Stimulated activated CD4-positive, alpha-beta T cell treated with anti-CD3 and anti-CD28 coated beads, Interleukin-4, amount 100 ng/mL, for 24 hours (primary cell): ENCODE results near the gene TGFBR1.

ENCODE experiments used
- DNase-seq: peaks from one replicate; pipeline ENCODE4 v3.0.0-alpha.2; 2020

Gene TGFBR1

GRCh38 chr9:99104459-99105151 is at the start of gene TGFBR1:
TGFBR1 (plus strand) TSS chr9:99105113; CDS start chr9:99105206, 93 bp downstream.
- DNase-seq: peak; percentile 90

- DNase-seq: no peak
Measured at GRCh38 chr9:99055384-99055783, 49.5 kb upstream of the TGFBR1 start.

DNA sequence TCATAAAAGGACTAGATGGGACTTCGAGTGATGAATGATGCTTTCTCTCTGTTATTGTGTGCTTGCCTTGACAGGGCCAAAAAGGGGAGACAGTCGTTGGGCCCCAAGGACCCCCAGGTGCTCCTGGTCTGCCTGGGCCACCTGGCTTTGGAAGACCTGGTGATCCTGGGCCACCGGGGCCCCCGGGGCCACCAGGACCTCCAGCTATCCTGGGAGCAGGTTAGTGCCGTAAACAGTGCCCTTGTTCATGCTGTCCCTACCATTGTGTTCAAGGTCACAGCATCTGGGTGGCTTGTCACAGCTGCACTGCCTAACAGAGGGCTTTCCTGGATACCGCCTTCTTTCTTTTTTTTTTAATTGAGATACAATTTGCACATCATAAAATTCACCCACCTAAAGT is 48.7 kb upstream of the TGFBR1 start:
- DNase-seq: no peak

GRCh38 chr9:99056886-99057664 is 47.8 kb upstream of the TGFBR1 start:
- peak; percentile 41 for DNase-seq

- DNase-seq: peak; percentile 66
Measured at GRCh38 chr9:99057665-99058625, 47.0 kb upstream of the TGFBR1 start.

DNA sequence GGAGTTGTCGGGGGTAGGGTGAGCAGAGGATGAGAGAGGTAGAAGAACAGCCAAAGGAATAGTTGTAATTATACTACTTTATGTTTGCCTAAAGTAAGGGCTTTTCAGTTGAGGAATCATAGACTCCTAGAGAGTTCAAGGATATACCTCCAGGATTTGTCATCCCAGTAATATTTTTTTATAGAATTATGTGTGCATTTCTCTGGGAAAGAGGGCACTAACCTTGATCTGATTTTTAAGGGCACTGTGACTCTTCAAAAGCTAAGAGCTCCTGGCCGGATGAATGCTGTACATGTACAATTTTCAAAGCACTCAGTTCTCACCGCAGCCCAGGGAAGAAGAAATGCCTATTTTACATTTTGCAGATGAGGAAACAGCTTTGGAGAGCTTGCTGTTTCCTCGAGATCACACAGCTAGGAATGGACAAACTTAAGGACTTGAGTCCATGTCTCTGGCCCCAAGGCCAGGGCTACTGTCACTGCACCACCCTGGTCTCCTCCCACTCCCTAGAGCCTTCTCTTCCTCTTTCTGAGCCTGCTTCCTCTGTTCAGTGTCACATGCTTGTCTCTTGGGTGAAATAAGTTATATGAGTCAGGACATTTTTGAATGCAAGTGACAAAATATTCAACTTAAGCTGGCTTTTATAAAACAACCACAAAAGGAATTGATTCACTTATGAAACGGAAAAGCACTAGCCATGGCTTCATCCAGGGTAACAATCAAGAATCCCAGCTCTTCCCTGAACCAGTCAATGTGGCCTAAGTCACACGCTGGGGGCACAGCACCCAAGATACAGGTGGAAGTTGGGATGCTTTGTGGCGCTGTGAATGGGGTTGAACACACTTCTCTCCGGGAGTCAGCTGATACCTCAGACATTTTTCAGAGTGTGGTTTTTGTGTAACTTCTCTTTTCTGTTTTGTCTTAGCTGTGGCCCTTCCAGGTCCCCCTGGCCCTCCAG is 45.7 kb upstream of the TGFBR1 start:
- no peak for DNase-seq

DNA sequence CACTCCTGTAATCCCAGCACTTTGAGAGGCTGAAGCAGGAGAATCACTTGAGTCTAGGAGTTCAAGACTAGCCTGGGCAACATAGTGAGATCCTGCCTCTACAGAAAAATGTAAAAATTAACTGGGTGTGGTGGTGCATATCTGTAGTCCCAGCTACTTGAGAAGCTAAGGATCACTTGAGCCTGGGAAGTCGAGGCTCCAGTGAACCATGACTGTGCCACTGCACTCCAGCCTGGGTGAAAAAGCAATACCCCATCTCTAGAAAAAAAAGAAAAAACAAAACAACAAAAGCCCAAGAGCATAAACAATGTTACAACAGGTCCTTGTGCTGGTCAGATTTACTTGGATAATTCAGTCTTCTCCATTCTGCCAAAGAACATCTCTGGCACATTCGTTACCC is 44.3 kb upstream of the TGFBR1 start:
- no peak for DNase-seq

- no peak for DNase-seq
Measured at GRCh38 chr9:99062549-99062948, 42.4 kb upstream of the TGFBR1 start.

DNA sequence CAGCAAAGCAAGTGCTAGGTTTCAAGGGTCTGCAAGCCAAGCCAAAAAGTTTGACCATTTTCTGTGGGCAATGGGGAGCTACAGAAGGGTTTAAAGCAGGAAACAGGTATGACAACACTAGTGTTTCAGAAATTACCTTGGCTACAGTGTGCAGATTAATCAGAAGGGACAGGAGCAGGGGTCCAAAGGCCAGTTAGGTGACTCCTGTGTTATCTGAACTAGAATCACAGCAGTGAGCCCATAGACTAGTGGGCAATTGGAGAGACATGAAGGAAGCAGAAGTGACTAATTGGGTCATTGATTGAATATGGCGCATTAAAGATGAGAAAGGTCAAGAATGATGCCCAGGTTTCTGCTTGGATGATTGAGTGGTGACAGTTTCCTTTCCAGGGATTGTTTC is 41.4 kb upstream of the TGFBR1 start:
- no peak for DNase-seq

DNA sequence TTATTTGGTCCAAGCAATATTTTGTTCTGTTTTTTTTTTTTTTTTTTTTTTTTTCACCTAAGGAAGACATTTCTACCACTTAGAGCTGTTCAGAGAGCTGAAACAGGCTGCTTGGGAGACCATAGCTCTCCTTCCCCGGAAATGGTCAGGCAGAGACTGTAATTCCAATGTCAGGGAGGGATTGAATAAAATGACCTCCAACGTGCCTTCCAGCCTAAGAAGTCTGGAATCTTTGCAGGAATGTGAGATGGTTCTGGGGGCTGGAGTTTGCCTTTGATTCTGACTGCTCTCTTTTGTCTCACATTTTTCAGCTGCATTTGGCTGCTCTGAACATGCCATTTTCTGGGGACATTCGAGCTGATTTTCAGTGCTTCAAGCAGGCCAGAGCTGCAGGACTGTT is 38.3 kb upstream of the TGFBR1 start:
- DNase-seq: no peak

- DNase-seq: no peak
Measured at GRCh38 chr9:99069075-99069474, 35.8 kb upstream of the TGFBR1 start.

DNA sequence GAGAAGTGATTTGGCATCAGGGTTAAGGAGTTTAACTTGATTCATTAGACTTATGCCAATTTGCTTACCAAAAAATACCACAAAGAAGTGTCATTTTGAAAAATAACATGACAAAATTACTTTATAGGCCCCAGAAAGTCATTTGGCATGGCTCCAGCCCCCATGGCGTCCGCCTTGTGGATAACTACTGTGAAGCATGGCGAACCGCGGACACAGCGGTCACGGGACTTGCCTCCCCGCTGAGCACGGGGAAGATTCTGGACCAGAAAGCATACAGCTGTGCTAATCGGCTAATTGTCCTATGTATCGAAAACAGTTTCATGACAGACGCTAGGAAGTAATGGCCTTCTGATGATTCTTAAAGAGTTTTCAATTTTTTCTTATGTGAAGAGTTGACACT is 35.4 kb upstream of the TGFBR1 start:
- DNase-seq: no peak

DNA sequence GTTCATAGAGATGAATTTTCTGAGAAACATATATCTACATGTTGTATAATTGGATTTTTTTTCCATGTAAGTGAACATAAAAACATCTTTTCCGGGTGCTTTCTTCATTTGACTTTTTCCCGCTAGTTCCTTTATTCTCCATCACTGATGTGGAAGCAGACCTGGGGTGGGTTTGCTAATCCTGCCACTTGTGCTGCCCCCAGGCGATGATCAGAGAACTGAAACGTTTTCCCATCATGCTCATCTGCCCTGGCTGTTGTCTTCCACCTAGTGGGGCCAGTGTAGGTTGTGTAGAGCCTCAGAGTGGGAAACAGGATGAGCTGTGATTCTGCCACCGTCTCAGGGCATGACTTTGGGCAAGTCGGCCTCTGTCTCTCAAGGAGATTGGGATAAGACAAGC is 34.2 kb upstream of the TGFBR1 start:
- DNase-seq: no peak

DNA sequence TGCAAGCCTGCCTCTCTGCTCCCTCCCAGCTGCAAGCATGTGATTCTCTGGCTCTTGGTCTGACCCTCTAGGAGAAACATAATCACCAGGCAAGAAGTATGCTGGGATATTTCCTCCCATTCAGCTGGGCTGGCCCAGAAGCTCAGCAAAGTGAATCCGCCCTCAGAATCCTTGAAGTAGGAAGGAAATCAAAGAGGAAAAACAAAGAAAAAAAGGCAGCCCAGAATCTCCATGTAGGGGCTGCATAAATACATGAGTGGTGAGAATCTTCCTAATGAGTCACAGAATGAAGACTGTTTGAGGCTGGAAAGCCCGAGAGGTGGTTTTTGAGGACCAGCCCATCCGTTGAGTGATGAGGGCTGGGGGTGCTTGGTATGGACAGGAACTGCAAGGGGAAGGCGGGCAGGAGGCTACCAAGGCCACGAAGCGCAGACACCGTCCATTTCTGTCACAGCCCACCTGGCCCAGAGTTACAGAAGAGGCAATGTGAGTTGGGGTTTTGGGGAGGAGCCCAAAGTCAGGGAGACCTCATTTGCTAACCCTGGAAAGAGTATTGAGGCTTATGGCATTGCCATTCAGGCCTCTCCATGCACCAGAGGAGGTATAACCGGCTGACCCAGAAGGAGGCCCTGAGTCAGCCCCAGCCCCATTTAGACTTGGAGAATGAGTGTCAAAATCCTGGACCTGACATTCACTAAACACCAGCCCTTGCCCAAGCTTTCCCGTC is 33.4 kb upstream of the TGFBR1 start:
- no peak for DNase-seq

- no peak for DNase-seq
Measured at GRCh38 chr9:99072040-99072394, 32.9 kb upstream of the TGFBR1 start.

DNA sequence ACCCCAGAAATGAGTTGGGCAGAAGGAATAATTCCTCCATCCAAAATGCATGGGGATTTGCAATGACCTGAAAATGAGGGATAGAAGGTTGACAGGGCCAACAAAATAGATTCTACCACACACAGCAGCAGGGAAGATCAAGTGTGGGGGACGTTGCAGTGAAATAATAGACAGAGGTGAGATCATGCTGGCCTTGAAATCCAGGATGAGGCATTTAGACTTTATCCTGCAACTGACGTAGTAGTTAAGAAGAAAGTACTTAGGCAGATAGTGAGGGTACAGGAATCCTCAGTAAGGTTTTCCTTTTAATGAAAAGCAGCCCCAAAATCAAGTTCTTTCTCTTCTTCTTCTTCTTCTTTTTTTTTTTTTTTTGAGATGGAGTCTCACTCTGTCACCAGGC is 31.6 kb upstream of the TGFBR1 start:
- DNase-seq: no peak

- no peak for DNase-seq
Measured at GRCh38 chr9:99073985-99074901, 30.7 kb upstream of the TGFBR1 start.

- DNase-seq: no peak
Measured at GRCh38 chr9:99074902-99075245, 30.0 kb upstream of the TGFBR1 start.

- DNase-seq: no peak
Measured at GRCh38 chr9:99075246-99075912, 29.5 kb upstream of the TGFBR1 start.

GRCh38 chr9:99076030-99076429 is 28.9 kb upstream of the TGFBR1 start:
- no peak for DNase-seq
